ENCODE measurements around the gene ISCA1.
A peak's percentile ranks its signal among the peaks of the same experiment; 100 is the strongest.
"Not testable (repeated sequence)": the region's sequence is repeated elsewhere in the genome, so short reads cannot be mapped to it uniquely, and the experiment has no call there.

The ISCA1 gene

GRCh38 chr9:86282077-86282978, at the start of gene ISCA1:
Gene ISCA1 (minus strand): TSS chr9:86282538. CDS start chr9:86282458, 80 bp downstream.
- DNase-seq = peak; percentile 66

- DNase-seq = no peak
These were observed 47.8 kb upstream of the ISCA1 start for GRCh38 chr9:86330186-86330585.

GRCh38 chr9:86329649-86330048, 47.3 kb upstream of the ISCA1 start:
- DNase-seq = no peak

- DNase-seq = no peak
These were observed 45.8 kb upstream of the ISCA1 start for GRCh38 chr9:86328156-86328555.

- DNase-seq = no peak
These were observed 44.2 kb upstream of the ISCA1 start for GRCh38 chr9:86326536-86326935.

GRCh38 chr9:86324901-86325300, 42.6 kb upstream of the ISCA1 start:
- no peak for DNase-seq

- DNase-seq = no peak
These were observed 42.0 kb upstream of the ISCA1 start for GRCh38 chr9:86324308-86324707.

- DNase-seq = no peak
These were observed 40.8 kb upstream of the ISCA1 start for GRCh38 chr9:86322973-86323644.

GRCh38 chr9:86321373-86321772, 39.0 kb upstream of the ISCA1 start:
- DNase-seq = no peak

GRCh38 chr9:86318187-86318586, 35.8 kb upstream of the ISCA1 start:
- DNase-seq = no peak

- no peak for DNase-seq
These were observed 32.7 kb upstream of the ISCA1 start for GRCh38 chr9:86315078-86315477.

GRCh38 chr9:86312959-86313358, 30.6 kb upstream of the ISCA1 start:
- DNase-seq = not testable (repeated sequence)

GRCh38 chr9:86308687-86309086, 26.3 kb upstream of the ISCA1 start:
- no peak for DNase-seq

GRCh38 chr9:86304236-86304730, 21.9 kb upstream of the ISCA1 start:
- no peak for DNase-seq

GRCh38 chr9:86303316-86303975, 21.1 kb upstream of the ISCA1 start:
- no peak for DNase-seq

- DNase-seq = no peak
These were observed 19.3 kb upstream of the ISCA1 start for GRCh38 chr9:86301686-86302085.

GRCh38 chr9:86300701-86301100, 18.4 kb upstream of the ISCA1 start:
- no peak for DNase-seq

GRCh38 chr9:86298873-86299272, 16.5 kb upstream of the ISCA1 start:
- no peak for DNase-seq

- not testable (repeated sequence) for DNase-seq
These were observed 8.0 kb upstream of the ISCA1 start for GRCh38 chr9:86290341-86290740.

GRCh38 chr9:86288499-86289198, 6.3 kb upstream of the ISCA1 start:
- no peak for DNase-seq

- DNase-seq = no peak
These were observed 4.7 kb upstream of the ISCA1 start for GRCh38 chr9:86287013-86287412.

GRCh38 chr9:86286278-86286677, 3.9 kb upstream of the ISCA1 start:
- DNase-seq = no peak

GRCh38 chr9:86285261-86285660, 2.9 kb upstream of the ISCA1 start:
- DNase-seq = no peak
